ENCODE data around the gene GMPR.

Gene GMPR

GRCh38 chr6:16274885-16275589, 36.6 kb downstream of the GMPR start:
- DNase-seq = no peak

GRCh38 chr6:16277101-16277981, 39.0 kb downstream of the GMPR start:
- peak; percentile 2 for DNase-seq

DNA sequence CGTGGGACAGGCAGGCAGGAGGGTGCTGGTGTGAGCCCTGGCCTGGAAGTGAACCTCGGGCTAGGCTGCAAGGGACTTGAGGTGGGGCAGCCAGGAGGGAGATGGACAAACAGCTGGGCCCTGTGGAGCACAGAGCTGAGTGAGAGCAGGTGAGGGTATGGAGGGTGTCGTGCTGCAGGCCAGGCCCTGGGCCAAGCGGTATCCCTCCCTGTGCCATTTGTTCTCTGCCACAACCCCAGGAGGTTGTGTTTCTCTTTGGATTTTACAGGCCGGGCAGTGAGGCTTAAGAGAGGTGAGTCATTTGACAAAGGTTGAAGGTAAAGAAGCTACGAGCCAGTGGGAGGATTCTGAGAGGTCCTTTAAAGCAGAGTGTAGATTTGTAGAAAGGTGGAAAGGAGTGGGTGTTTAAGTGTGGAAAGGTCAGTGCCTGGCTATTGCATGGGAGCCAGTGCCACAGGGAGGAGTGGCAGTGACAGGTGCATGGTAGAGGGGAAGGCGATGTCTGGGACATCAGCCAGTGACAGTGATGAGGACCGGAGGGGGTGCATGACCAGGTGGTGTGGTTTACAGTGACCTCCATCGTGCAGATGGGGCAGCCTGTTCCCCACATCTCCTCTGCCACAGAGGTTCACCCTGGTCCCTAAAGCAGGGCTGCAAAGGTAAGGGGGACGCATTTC, 39.8 kb downstream of the GMPR start:
- no peak for DNase-seq

DNA sequence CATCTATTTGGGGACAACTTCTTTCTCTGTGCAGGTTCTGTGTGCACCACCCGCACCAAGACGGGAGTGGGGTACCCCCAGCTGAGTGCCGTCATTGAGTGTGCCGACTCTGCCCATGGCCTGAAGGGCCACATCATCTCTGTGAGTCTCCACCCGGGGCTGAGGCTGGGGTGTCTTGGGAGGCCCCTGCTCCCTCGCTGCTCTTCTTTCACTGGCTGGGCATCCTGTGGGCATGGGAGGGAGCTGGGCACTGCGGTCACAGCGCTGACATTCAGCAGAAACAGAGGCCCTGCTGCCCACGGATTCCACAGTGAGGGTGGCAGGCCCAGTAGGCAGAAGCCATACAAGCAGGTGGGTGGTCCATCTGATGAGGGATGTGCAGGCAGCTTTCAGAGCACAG, 40.4 kb downstream of the GMPR start:
- DNase-seq = no peak

GRCh38 chr6:16279243-16279642, 40.9 kb downstream of the GMPR start:
- DNase-seq = no peak

- DNase-seq = no peak
These were observed 44.0 kb downstream of the GMPR start for GRCh38 chr6:16282370-16282769.

DNA sequence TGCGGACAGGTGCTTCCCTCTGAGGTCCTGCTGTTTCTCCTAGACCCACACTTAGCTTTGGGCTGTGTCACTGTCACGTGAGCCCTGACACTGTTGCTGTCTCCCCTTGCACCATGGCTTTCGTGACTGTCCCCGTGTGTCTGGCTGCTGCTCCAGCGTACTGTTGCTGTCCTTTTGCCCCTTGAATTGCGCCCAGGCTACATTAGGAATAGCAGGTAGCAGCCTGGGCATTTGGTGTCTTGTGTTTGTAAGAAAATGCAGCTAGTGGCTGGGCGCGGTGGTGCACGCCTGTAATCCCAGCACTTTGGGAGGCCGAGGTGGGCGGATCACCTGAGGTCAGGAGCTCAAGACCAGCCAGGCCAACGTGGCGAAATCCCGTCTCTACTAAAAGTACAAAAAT, 46.1 kb downstream of the GMPR start:
- no peak for DNase-seq

DNA sequence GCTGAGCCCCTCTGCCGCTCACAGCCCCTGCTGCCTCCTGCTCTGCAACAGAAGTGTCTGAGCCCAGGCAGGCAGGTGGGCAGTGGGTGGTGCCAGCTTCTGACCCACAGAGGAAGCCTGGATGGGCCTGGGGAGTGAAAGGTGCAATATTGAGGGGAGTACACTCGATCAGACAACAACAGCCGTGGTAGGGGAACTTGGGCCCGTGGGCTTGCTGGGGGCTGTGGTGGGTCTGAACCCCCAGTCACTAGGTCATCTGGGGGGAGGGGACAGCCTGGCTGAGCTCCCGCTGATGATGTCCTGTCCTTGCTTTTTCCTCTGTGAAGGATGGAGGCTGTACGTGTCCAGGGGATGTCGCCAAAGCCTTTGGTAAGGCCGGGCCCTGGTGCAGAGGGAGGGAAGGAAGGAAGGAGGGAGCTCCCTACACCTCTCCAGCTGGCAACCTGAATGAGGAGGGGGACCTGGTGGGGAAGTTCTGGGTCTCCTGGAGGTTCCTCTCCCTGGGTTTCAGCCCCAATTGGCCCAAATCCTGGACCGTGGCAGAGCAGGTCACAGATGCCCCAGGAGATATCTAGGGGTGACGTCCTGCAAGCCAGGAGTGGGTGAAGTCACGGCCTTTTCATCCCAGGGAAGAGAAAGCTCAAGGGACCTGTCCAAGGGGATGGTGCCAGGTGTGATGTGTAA, 47.2 kb downstream of the GMPR start:
- DNase-seq = no peak

GRCh38 chr6:16286151-16286522, 47.8 kb downstream of the GMPR start:
- no peak for DNase-seq

DNA sequence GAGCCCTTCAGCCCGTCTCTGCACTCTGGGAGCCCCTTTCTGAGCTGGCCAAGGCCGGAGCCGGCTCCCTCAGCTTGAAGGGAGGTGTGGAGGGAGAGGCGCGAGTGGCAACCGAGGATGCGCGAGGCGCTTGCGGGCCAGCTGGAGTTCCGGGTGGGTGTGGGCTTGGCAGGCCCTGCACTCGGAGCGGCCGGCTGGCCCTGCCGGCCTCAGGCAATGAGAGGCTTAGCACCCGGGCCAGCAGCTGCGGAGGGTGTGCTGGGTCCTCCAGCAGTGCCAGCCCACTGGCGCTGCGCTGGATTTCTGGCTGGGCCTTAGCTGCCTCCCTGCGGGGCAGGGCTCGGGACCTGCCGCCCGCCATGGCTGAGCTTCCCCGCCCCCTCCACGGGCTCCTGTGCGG, 49.8 kb downstream of the GMPR start:
- DNase-seq = no peak

DNA sequence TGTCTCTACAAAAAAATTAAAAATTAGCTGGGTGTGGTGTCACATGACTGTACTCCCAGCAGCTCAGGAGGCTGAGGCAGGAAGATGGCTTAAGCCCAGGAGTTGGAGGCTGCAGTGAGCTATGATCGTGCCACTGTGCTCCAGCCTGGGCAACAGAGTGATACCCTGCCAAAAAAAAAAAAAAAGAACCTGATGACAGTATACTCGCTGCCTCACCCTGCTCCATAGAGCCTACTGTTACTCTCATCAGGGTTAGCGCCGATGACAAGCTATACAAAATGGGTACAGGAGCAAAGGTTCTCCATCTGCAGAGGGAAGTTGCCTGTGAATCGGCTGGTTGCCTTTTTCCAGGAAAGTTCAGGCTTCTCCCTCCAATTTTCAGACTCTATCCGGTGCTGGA, 53.4 kb downstream of the GMPR start:
- no peak for DNase-seq

GRCh38 chr6:16292432-16292831, 54.0 kb downstream of the GMPR start:
- no peak for DNase-seq

DNA sequence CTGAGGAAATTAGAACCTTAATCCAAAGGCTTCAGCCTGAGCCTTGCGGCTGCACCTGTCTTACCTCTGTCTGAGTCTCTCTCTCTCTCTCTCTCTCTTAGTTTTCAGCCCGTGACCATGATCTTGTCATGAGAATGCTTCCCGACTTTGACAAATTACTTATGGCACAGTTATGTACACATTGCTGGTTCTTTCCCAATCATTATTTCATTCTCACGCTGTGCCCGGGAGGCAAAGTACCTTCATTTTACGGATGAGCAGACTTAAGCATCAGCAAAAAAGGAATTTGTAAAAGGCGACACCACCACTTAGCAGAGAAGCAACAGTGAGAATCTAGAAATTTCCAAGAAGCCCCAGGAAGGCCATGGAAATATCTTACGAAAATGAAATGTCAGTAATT, 54.6 kb downstream of the GMPR start:
- no peak for DNase-seq

- DNase-seq = no peak
These were observed 56.0 kb downstream of the GMPR start for GRCh38 chr6:16294371-16294770.

GRCh38 chr6:16295060-16295459, 56.7 kb downstream of the GMPR start:
- DNase-seq = no peak

DNA sequence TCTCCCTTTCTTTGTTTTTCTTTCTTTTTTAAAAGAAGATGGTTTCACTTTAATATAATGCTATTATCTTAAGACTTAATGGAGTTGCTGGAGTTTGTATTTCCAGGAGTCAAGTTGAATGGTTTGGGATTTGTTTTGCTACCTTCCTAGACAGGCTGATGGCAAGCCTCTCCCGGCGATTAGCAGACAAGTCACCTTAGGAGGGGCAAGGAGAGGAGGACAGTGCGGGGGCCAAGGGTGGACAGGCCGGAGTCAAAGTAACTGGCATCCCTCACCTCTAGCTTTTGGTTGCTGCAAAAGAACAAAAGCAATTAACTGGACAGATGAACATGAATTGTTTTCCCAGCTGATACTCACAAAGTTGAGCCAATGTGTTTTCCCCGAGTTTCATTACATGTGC, 57.1 kb downstream of the GMPR start:
- no peak for DNase-seq

DNA sequence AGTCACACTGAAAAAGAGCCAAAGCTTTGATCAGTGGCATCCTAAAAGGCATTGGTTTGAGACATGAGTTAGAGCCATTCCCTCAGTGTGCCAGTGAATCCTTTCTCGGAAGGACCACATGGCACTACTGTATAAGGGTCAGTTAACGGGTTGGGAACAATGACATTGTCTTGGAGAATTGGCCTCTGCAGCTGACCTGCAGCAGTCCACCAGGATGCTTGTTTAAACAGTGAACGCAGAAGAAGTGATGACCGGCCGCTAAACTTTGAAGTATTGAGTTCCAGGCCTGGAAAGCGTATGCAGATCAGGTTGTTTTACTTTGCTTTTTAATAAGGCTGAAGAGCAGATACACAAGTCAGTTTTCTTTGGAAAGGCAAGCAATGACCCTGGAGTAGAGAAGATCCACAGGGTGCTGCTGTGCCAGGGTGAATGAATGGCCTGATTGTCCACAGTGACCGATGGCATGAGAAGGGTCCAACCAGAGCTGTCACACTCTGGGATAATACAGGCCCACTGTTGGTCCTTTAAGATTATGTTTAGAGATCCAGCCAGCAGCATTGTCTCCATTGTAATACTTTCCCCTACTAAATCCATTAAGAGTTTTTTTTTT, 57.8 kb downstream of the GMPR start:
- DNase-seq = no peak

GRCh38 chr6:16299861-16300260, 61.5 kb downstream of the GMPR start:
- DNase-seq = no peak

- no peak for DNase-seq
These were observed 63.1 kb downstream of the GMPR start for GRCh38 chr6:16301511-16301910.

DNA sequence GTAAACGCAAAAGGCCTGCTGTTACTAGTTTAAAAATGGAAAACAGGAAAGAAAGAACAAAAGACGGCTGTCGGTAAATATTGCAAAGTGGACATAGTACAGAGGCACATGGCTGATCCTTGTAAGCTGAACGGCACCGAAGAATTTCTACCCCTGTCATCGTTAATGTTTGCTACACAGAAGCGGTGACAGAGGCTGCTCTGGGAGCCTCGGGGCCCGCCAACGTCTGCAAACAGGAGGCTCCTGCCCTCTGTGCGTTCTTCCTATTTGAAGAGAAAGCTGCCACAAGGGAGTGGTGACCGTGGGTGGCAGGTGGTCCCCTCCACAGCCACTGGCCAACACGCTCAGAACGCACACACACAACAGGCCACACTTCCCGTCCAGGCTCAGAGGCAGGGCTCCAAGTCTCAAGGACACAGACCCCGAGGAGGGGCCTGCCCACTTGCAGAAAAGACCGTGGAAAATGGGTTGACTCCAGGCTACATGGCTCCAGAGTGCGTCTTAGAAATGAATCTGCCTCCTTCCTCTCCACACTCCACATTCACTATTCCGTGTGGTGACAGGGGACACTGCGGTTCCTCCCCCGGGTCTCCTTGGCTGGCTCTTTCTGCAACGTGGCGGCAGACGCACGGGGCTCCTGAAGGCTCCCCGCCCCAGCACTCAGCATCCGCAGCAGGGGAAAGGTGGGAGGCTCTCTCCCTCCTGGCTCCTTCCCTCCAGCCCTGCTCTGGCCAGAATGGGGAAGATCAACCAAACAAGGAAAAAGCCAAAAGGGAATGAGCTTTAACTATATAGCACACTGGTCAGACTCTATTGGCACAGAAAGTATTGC, 64.5 kb downstream of the GMPR start:
- DNase-seq = no peak

DNA sequence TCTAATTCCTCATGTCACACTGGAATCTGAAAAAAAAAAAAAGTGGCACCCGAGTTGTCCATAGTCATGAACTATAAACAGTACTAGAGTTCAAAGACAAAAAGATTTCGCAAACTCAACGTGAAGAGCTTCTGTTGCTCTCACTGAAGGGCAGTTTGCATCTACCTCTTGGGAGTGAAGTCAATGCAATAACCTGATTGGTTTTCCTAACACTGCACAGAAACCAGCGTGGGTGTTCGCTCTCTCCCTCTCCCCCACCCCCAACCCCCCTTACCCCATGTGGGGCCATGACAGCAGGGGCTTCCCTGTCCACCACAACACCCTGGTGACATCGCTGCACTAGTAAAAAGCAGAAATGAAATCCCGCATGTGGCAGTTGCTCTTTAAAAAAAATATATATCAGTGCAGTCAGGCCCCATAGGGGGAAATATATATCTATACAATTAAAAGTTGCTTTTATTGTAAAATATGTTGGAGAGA, 66.9 kb downstream of the GMPR start:
- DNase-seq = no peak

DNA sequence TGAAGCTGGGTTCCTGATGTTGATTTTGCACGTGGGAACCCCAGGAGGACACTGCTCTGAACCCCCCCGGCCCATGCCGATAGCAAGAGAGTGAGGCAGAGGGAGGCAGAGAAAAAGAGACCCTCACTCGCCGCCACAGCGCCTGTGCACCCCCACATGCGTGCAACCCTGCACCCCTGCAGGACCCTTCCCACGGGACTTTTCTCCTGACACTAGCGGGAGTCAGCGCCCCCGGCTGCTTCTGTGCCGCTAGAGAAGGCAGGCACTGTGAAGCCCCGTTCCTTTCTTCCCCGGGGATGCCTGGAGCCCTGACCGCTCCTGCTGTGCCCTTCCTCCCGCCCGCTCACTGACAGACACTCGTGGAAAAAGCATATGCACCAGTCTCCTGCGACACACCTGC, 67.4 kb downstream of the GMPR start:
- DNase-seq = no peak
